Panc1 (cell line): ENCODE measurements around the gene EYS.

Source experiments
- CTCF ChIP-seq: fragments of 450-650 bp; IDR thresholded peaks from 2 replicates; pipeline ENCODE4 v1.5.1; 2017; ENCODE audit warnings: mild to moderate bottlenecking
- POLR2AphosphoS5 ChIP-seq: IDR thresholded peaks from 2 replicates; pipeline ENCODE4 v1.6.1; 2012; ENCODE audit warnings: mild to moderate bottlenecking, low read depth, low read length, moderate library complexity
- REST ChIP-seq, 2 experiments: IDR thresholded peaks; 2 replicates each; pipeline ENCODE4 v1.6.1; 2011 to 2012; ENCODE audit warnings: low read depth in 2 of 2, control low read depth in 1 of 2, low read length in 1 of 2, mild to moderate bottlenecking in 1 of 2, moderate library complexity in 1 of 2; ENCODE audit not compliant: insufficient read depth in 1 of 2

DNA sequence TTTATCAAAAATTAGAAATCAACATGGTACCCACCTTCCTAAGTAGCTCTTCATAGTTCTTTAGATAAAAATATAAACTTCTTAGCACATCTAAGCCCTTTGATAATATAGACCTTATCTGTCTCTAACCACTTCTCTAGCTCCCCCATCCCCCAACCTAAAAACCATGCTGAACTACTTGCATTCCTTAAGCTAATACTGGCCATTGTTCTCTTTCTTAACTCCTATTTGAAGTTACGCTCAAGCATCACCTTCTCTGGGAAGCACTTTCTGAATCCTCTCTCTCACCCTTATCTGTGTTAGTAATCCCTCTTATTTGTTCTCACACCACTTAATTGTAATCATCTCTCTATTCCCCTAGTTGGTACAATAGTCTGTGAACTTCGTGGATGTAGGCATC is 1918.5 kb downstream of the EYS start:
- TF ChIP-seq CTCF, result no peak
- no peak for TF ChIP-seq POLR2AphosphoS5
- TF ChIP-seq REST (IDR thresholded peaks at IDR 0.05; ENCODE audit: insufficient read depth in 1 of 2, low read depth in 2 of 2, low read length in 1 of 2), result no peak
